Erythroblast (primary cell): Measurements from ENCODE around the gene RALGDS.

Experiments
- GATA1 ChIP-seq: IDR thresholded peaks from 2 replicates; pipeline ENCODE4 v1.6.1; 2011; ENCODE audit warnings: low read depth, mild to moderate bottlenecking, control low read depth, low read length, moderate library complexity
- POLR2A ChIP-seq: IDR thresholded peaks from 2 replicates; pipeline ENCODE4 v1.6.1; 2011; ENCODE audit warnings: mild to moderate bottlenecking, low read length

GRCh38 chr9:133109931-133110650 lies 10.9 kb downstream of the RALGDS start:
- TF ChIP-seq POLR2A (no peak), GATA1 (no peak)
